Activated CD4-positive, alpha-beta T cell treated with anti-CD3 and anti-CD28 coated beads for 48 hours (primary cell): Measurements from ENCODE around the gene CEP104.
A peak's percentile ranks its signal among the peaks of the same experiment; 100 is the strongest.

ENCODE experiments used
- DNase-seq: peaks from one replicate; pipeline ENCODE4 v3.0.0-alpha.2; 2020

The CEP104 gene

DNA sequence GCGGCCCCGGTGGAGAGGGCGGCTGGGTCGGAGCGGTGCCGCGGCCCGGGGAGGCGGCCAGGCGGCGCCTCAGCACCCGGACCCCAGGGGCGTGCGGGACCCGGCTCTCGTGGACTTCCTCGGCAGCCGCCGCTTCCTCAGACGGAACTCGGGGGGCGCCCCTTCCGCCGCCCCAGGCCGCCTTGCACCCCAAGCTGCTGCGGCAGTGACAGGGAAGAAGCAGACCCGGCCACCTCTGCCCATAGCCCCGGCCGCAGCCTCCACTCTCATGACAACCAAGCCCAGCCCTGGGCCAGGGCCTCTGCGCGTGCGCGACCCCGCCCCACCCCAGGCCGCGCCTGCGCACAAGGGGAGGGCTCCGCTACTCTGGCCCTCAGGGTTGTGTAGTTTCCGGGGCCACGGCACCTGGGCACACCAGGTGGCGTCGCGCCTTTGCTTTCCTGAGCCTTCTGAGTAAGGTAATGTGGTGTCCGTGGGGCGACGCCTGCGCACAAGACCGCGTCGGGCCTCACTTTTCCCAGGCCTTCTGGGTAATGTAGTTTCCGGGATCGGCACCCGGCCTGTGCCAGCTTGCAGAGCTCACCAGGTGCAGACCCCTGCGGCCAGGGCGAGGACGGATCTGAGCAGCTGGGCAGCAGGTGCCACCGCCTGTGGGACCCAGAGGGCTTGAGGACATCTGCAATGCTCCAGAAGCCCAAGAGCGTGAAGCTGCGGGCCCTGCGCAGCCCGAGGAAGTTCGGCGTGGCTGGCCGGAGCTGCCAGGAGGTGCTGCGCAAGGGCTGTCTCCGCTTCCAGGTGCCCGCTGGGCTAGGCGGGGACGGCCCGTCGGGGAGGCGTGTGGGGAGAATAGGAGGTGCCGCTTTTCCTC, at the start of gene CEP104, which contains the start of gene DFFB:
TSS of gene CEP104 (minus strand) at position 289 of the 868 bp plus-strand sequence. CDS start 4,804 bp downstream, outside the sequence.
TSS of gene DFFB (plus strand) at position 554 of the 868 bp plus-strand sequence. CDS start at position 682, 128 bp downstream.
- DNase-seq = peak; percentile 97

DNA sequence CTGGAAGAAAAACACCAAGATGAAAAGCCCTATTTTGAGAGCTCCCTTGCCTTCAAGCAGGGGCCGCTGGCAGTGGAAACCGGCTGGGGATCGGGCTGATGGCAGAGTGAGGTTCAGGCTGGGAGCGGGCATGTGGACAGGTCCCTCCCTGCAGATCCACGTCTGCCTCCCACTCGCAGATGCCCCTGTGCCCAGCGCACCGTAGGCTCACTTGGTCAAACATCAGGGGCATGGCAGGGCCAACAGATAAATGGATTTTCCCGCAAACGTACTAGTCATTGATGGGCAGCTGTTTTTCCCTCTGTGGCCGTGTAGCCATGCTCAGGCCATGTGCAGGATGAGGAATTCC, 49.6 kb upstream of the CEP104 start:
- DNase-seq = no peak

DNA sequence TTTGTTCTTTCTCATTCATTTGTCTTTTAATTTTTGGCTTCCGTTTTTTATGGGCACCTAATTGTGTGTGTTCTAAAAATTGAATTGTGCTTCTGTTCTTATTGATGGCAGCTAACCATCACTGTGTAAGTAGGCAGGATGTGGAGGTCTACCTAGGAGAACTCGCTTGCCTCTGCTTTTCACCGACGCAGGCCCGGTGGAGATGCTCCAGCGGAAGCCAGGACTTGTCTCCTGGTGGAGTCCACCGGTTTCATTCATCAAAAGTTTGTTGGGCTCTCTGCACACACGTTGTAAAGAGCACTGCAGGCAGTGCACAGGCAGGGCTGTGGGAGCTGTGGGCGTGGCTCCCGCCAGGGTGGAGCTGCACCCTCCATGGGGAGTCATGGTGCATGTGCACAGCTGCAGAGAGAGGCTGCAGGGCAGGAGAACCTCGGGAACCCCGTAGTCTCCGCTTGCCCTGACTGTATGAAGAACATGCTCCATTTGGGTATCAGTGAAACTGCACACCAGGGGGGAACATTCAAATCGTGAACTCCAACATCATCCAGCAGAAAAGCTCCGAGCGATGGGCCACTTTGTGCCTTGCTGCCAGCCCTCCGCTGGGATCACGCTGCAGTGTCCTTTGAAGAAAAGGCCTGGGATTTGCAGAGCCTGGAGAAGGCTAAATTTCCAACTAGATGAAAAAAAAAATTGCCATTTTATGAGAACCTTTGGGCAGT, 49.1 kb upstream of the CEP104 start:
- DNase-seq = no peak

DNA sequence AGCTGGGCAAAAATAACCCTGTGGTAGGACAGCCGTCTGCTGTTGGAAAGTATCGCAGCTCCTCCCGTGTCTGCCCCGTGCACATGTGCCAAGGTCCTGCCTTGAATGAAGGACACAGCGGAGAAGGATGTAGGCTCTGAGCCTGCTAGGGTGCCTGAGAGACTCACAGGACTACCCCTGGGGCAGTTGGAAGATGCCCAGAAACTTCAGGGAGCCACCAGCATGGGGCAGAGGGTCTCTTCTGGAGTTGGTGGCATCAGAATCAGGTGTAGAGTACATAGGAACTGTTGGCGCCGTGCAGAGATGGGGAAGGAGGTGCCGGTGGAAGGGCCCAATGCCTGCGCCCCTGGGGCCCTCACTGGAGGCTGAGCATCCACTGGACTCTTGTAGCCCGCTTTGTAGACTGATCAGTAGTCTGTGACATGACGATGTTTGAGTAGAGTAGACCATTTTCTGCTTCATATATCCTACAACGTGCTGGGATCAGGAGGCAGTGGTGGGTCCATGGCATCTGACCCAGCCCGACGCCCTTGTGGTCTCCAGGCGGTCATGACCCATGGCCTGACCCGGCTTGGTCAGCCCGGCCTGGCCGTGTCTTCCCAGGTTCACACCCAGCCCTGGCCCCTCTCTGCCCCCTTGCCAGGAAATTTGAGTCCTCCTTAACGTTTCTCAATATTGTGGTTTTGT, 48.4 kb upstream of the CEP104 start:
- DNase-seq = no peak

DNA sequence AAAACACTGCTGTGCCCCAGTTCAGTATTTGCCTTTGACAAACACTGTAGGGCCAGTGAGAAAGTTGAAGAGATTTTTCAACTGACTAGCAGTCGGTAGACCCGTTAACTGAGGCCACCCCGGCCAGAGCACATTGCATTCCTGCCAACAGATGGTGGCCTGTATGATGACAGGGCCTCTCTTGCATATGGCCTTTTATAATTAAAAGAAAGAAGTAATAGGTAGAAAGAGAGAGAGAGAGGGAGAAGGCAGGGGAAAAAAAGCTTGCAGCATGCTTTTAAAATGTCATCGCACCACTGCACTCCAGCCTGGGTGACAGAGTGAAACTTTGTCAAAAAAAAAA, 47.8 kb upstream of the CEP104 start:
- no peak for DNase-seq

DNA sequence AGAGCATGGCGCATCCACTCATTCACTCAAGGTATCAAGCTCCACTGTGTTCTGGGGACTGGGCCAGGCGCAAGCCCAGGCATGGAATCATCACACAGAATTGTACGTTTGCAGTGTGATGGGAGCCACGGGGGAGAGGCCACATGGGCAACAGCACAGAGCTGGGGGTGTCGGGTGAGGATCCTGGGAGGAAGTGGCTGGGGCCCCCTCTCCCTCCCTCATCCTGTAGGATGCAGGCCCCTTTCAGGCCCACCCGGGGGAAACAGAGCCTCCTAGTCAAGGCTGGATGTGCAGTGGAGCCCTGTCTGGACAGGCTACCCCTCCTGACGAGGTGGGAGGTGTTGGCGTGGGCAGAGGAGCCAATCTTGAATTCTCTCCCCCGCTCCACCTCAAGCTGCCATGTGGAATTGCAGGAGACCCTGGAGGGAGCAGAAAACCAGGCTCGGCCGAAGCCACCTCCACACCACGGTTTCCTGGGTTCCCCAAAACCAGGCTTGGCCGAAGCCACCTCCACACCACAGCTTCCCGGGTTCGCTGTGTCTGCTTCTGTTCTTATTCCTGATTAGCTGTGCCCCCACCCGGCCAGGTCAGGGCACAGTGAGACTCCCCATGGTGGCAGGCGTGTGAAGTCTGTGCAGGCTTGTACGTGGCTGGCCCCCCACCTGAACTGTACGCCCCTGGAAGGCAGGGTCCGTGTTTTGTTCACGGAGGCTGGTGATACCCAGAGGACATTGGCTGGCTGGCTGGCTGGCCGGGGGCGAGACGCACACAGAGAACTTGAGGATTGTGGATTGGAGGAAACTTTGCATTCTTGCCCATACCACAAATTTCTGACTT, 47.2 kb upstream of the CEP104 start:
- DNase-seq = no peak

DNA sequence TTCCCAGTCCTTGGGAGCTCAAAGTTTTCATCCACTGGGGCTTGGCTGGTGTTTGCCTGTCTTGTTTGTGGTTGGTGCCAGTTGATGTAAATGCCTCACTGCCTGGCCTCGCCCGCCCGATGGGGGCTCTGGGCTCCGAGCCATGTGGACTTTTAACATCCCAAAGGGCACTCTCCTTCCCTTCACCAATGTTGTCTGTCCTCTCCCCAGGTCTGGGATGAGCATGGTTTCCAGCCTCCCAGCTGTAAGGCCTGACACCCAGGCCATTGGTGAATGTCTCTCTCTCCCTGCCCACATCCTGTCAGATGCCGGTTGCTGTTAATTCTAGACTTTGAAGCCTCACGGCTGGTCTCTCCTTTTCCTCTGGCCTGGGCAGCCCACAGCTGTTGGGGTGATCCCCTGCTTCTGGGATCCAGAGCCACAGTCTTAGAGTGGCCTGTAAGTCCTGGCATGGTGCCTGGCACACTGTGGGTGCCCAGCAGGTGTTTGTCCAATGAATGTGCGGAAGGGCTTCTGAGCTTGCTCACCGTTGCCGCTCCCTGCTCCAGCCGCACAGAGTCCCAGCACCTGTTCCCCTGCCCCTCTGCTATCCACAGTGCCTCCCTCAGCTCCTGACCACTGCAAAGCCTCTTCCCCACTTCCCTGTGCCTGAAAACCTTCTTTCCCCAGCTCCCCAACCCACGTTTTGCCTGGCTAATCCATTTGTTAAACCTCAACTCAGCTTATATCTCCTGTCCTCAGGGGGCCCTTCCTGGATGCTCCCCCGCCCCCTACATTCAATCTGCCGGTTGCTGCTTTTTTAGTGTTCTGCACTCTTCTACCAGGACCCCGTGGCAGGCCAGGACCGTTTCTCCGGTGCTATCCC, 46.4 kb upstream of the CEP104 start:
- DNase-seq = no peak

DNA sequence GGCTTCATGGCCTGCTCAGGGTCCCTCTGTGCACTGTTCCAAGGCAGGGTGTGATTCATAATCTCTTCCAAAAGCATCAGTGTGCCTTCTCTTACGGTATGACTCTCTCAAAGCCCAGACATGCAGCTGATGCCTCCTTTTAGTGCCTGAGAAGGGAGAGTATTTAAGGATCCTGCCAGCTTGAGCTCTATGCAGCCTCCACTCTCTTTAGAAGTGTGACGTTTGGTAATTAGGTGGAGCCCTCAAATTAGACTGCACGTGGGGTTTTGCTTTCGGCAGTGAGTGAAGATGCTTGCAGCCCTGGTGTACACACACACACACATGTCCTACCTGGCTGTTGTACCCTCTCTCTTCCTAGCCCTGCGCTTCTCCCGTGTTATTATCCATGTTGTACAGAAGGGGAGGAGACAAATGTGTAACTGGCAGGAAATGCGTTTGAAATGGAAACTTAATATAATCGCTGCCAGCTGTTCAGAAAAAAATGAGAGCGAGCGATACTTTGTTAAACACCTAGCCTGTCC, 45.6 kb upstream of the CEP104 start:
- DNase-seq = peak; percentile 45

DNA sequence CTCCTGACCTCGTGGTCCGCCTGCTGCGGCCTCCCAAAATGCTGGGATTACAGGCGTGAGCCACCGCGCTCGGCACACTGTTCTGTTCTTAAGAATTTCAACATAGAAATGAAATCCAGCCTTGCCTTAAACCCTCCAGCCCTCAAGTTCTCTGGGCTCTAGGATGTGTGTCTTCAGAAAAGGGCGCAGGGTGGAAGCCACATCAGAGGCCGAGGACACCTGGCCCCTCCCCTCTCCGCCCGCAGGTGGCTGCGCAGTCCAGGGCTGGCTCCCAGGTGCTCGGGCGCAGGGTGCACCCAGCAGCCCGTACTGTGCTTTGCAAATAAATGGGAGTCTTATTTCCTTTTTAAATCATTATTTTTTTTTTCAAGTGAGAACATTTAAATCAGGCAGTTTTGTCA, 45.1 kb upstream of the CEP104 start:
- peak; percentile 49 for DNase-seq

DNA sequence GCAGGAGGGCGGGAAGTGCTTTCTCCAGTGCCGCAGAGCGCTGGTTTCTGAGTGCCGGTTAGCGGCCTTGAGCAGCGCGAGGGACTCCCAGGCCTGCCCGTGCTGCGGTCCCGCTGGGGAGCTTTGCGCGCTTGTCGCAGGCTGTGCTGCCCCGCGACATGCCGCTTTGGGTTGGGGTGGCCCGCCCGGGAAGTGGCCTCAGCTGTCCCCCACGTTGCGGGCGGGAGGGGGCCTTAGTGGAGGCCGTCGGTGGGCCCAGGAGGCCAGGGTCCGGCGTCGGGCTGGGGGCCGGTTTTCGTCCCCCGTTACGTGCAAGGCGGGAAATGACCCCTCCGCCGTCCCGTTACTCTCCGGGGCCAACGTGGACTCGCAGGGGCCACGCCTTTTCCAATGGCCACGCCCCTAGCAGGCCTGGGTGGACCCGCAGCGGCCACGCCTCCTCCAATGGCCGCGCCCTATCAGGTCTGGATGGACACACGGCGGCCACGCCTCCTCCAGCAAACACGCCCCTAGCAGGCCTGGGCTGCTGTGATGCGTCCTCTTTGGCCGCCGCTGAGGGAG, 44.0 kb upstream of the CEP104 start:
- DNase-seq = peak; percentile 93

DNA sequence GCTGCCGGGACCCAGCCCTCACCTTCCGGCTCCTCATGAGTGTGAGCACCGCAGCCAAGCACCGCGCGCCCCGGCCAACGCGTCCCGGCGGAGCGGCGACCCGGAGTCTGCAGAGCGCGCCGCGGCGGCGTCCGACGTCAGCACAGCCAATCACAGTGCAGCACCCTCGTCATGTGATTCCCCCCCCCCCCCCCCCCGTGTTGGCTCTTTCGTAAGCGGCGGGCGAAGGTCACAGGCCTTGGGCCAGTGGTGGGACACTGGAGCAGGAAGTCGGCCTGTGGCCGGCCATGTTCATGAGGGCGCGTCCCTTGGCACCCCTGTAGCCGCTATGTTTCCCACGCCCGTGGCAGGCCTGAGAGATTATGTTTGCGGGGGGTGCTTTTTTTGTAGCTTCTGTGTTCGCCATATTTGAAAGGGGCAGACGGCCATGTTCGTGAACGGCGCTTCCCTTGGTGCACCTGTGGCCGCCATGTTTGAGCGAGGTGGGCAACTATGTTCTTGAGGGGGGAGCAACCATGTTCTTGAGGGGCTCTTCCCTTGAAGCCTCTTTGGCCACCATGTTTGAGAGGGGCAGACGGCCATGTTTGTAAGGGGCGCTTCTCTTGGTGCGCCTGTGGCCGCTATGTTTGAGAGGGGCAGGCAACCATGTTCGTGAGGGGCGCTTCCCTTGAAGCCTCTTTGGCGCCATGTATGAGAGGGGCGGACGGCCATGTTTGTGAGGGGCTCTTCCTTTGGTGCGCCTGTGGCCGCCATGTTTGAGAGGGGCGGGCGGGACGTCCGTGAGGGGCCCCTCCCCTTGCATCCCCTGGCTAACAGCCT, 43.3 kb upstream of the CEP104 start, which contains the start of gene C1orf174:
TSS of gene C1orf174 (minus strand) at position 123 of the 819 bp plus-strand sequence. CDS start at position 37, 86 bp downstream.
- DNase-seq = peak; percentile 93

DNA sequence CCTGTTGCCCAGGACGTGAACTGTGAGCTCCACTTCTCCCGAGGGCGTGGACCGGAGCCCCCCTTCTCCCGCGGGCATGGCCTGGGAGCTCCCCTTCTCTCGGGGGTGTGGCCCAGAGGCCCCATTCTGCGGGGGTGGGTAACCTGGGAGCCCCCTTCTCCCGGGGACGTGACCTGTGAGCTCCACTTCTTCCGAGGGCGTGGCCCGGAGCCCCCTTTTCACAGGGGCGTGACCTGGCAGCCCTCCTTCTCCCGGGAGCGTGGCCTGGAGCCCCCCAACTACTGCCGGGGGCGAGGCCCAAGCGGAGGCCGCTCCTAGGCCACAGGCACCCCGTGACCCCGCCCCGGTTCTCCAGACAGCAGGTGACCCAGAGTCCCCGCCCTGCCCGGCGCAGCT, 42.7 kb upstream of the CEP104 start:
- peak; percentile 34 for DNase-seq

DNA sequence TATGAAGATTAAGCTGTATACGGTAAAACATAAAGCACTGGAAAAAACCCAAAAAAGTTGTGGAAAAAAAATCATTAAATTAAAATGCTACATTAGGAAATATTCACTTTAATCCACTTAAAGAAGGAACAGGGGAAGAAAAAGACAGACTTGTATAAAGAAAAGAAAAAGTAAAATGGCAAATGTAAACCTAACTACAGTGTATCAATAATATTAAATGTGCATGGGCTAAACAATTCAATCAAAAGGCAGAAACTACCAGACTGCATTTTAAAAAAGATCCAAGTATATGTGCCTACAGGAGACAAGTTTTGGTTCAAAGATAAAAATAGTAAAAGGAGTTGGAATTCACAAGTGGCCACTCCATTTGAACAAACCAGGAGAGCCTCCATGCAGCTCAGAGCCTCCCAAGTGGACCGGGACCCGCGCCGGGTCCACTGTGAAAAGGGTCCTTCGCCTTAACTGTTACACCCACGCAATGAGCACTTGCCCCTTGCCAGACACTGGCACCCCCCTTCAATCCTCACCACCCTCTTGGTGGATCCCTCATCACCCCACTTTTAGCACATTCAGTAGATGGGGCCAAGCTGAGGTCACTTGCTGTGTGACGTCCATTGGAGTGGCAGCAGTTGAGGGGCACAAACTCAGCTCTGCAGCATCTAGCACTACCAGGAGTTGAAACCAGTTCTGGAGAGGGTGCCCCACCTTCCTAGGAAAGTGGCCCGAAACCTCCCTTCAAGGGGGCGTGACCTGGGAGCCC, 42.2 kb upstream of the CEP104 start:
- no peak for DNase-seq

DNA sequence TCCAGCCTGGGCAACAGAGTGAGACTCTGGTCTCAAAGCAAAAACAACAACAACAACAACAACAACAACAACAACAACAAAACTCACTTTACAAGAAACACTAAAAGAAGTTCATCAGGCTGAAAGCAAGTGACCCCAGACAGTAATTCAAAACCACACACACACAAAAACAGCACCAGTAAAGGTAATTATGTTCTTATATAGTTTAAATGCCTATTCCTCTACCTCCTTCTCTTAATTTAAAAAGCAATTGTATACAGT, 41.4 kb upstream of the CEP104 start:
- DNase-seq = no peak

DNA sequence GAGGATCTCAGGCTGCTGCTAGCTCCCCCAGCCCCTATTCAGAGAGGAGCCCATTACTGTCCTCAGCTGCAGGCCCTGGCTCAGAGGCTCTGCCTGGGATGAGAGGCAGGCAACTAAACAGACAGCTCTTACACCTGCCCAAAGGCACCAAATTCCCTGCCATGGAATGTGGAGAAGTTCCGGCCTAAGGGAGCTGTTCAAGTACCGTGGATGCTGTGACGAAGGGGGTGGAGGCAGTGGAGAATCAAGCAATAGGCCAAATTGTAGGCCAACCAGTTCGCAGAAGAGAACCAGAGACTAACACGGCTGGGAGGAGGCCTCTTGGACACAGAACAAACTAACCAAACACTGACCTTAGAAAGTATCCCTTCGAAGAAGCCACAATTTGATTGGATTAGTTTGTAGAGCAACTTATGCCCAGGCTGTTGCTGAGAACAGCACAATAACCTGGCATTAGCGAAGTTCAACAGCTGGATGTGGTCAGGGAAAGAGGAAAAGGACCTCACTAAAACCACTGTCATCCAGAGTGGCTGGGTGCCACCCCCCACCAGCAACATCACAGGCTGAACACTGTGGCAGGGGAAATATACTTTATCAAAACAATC, 39.5 kb upstream of the CEP104 start:
- no peak for DNase-seq

DNA sequence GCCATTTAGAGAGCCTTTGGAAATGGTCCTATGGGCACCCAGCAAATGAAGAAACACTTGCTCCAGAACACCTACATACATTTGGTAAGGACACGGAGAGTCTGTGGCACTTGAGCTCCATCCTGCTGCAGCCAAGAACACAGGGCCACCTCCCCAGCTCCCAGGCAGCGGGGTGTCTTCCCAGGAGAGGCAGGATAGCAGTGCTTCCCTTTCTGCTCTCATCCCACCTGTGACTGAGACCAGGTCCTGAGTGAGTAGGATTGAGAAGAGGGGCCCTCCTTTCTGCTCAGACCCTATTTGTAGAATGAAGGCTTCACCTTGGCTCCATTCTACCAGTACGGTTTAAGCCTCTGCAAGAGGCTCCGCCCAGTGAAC, 38.9 kb upstream of the CEP104 start:
- DNase-seq = no peak

DNA sequence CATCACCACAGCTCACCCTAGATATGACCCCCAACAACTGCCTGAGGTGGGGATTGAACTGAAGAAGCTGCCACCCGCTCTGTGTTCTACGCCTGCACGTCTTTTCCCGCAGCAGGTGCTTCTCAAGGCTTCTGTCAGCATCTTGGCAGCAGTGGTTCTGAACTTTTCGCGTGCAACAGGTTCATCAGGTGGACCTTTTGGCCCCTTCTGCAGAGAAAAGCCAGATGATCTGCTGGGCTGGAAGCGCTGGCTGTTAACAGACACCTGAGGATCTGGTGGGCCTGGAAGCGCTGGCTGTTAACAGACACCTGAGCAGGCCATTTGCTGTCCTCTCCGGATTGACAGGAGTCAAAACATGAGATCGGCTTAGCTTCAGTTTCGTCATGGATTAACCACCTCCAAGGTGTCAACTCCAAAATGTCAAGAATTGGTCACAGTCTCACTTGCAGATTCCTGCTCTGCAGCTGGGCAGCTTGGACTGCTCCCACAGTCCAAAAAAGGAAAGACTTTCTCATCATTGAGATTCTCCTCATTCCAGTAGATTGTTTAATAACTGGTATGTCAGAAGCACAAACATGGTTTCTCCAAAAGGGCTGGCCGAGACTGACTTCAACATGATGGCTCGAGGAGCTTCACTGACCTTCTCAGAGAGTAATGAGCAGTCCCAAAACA, 38.4 kb upstream of the CEP104 start:
- DNase-seq = no peak

DNA sequence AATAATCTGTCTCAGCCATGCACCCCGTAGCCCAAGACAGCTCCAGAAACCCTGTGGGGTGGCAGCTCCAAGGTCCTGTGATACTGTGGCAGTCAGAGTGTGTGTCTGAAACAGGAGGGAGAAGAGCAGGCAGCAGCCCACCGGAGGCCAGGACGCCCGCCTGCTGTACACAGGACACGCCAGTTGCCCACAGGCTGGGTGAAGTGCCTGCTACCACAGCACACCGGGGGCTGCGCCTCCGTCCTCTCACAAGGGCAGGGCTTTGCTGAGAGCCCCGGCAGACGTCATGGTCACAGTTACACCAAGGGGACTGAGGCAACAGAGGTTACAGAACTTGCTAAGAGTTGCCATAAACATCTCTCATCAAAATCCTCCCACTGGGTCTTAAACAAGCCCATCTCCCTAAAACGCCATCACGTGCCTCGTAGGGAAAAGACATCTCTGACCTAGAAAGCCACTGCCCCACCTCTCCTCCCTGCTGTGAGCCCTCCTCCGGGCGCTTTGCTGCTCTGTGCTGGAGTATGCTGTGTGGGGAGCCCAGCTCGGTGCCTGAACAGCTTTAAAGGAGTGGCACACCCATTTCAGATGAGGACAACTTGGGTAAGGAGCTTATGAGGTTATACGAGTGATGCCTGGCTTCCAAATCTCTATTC, 37.7 kb upstream of the CEP104 start:
- no peak for DNase-seq
